Neural cell (in vitro differentiated cells): Measurements from ENCODE around the gene MRPS31. TPM values are rescaled to one million over a fixed set of nuclear protein-coding genes. Genes with fewer than 3 reads are reported as not detected.

Source experiments
- H2AFZ ChIP-seq: fragments of 200-600, 300-800 bp; sonication (generic), shearing (Covaris generic); 2 replicates; pipeline ENCODE4 v1.6.0; 2014; ENCODE audit warnings: low read depth, mild to moderate bottlenecking, antibody characterized with exemption, low read length, moderate library complexity
- H3F3A ChIP-seq: fragments of 200-600 bp; shearing (Covaris generic); 2 replicates; pipeline ENCODE4 v1.6.1; 2016; ENCODE audit warnings: mild to moderate bottlenecking, moderate library complexity, mixed read lengths, antibody characterized with exemption, low read length; ENCODE audit not compliant: insufficient read depth, poor library complexity, severe bottlenecking
- H3K27ac ChIP-seq: fragments of 200-600, 300-800 bp; sonication (generic), shearing (Covaris generic); 2 replicates; pipeline ENCODE4 v1.5.1; 2014; ENCODE audit warnings: mild to moderate bottlenecking, low read length, moderate library complexity
- H3K27me3 ChIP-seq: fragments of 300-800, 200-600 bp; sonication (generic), shearing (Covaris generic); 2 replicates; pipeline ENCODE4 v1.6.0; 2014; ENCODE audit warnings: mild to moderate bottlenecking, low read depth, low read length, moderate library complexity; ENCODE audit not compliant: insufficient read depth
- H3K36me3 ChIP-seq: fragments of 300-800, 200-600 bp; sonication (generic), shearing (Covaris generic); 2 replicates; pipeline ENCODE4 v1.5.1; 2014; ENCODE audit warnings: mild to moderate bottlenecking, antibody characterized with exemption, low read length, moderate library complexity; ENCODE audit not compliant: insufficient read depth
- H3K4me2 ChIP-seq: fragments of 300-800, 200-600 bp; sonication (generic), shearing (Covaris generic); 2 replicates; pipeline ENCODE4 v1.6.0; 2014; ENCODE audit warnings: mild to moderate bottlenecking, low read length
- H3K4me3 ChIP-seq: fragments of 300-800, 200-600 bp; sonication (generic), shearing (Covaris generic); 2 replicates; pipeline ENCODE4 v1.5.1; 2014; ENCODE audit warnings: mild to moderate bottlenecking, low read length, moderate library complexity
- H3K79me2 ChIP-seq: fragments of 200-600 bp; shearing (Covaris generic); replicated peaks from 2 replicates; pipeline ENCODE4 v1.6.0; 2014; ENCODE audit warnings: mild to moderate bottlenecking, low read length, moderate library complexity; ENCODE audit not compliant: insufficient read depth
- H3K9ac ChIP-seq: fragments of 300-800, 200-600 bp; sonication (generic), shearing (Covaris generic); 2 replicates; pipeline ENCODE4 v1.6.1; 2016; ENCODE audit warnings: mild to moderate bottlenecking, low read length, mixed read lengths
- H3K9me2 ChIP-seq: fragments of 200-600 bp; shearing (Covaris generic); 2 replicates; pipeline ENCODE4 v1.6.1; 2016; ENCODE audit warnings: mild to moderate bottlenecking, low read length, mixed read lengths; ENCODE audit not compliant: insufficient read depth
- H3K9me3 ChIP-seq: fragments of 200-600, 300-800 bp; sonication (generic), shearing (Covaris generic); 2 replicates; pipeline ENCODE4 v1.6.1; 2016; ENCODE audit warnings: mild to moderate bottlenecking, mixed run types, low read length, moderate library complexity, mixed read lengths
- H4K20me1 ChIP-seq: fragments of 200-600 bp; shearing (Covaris generic); 2 replicates; pipeline ENCODE4 v1.6.1; 2016; ENCODE audit warnings: mild to moderate bottlenecking, mixed run types; ENCODE audit not compliant: insufficient read depth
- EP300 ChIP-seq: fragments of 450-650 bp; conservative IDR thresholded peaks from 2 replicates; pipeline ENCODE4 v1.6.1; 2014; ENCODE audit warnings: antibody characterized with exemption, mild to moderate bottlenecking, moderate library complexity; ENCODE audit not compliant: poor library complexity, severe bottlenecking
- EZH2 ChIP-seq: fragments of 200-600, 300-800 bp; shearing (Covaris generic), sonication (generic); IDR thresholded peaks from 2 replicates; pipeline ENCODE4 v1.6.1; 2014; ENCODE audit warnings: antibody characterized with exemption, low read length, borderline replicate concordance, mild to moderate bottlenecking; ENCODE audit not compliant: insufficient read depth, poor library complexity, severe bottlenecking
- MXI1 ChIP-seq: fragments of 450-650 bp; conservative IDR thresholded peaks from 2 replicates; pipeline ENCODE4 v1.6.1; 2014; ENCODE audit warnings: antibody characterized with exemption, mild to moderate bottlenecking; ENCODE audit not compliant: poor library complexity, severe bottlenecking
- POLR2AphosphoS5 ChIP-seq: IDR thresholded peaks from 2 replicates; pipeline ENCODE4 v1.6.1; 2012
- RAD21 ChIP-seq: fragments of 450-650 bp; conservative IDR thresholded peaks from 2 replicates; pipeline ENCODE4 v1.6.1; 2014; ENCODE audit warnings: antibody characterized with exemption, mild to moderate bottlenecking, moderate library complexity
- SMC3 ChIP-seq: fragments of 450-650 bp; conservative IDR thresholded peaks from 2 replicates; pipeline ENCODE4 v1.6.1; 2014; ENCODE audit warnings: antibody characterized with exemption, mild to moderate bottlenecking, moderate library complexity; ENCODE audit not compliant: poor library complexity
- TAF1 ChIP-seq: IDR thresholded peaks from 2 replicates; pipeline ENCODE4 v1.6.1; 2012; ENCODE audit warnings: low read depth
- polyA plus RNA-seq: library from polyadenylated mRNA; depleted of rRNA; stranded (reverse); fragments of >200 nt; gene quantifications from 2 replicates; pipeline ENCODE4 v1.2.3, GENCODE V29; 2014
- TF ChIP-seq, protein P1 (sequence below): fragments of 450-650 bp; IDR thresholded peaks from 2 replicates; pipeline ENCODE4 v1.5.1; 2014; ENCODE audit warnings: antibody characterized with exemption, mild to moderate bottlenecking, moderate library complexity; ENCODE audit not compliant: poor library complexity, severe bottlenecking
- TF ChIP-seq, protein P2 (sequence below): IDR thresholded peaks from 2 replicates; pipeline ENCODE4 v1.6.1; 2012; ENCODE audit warnings: borderline replicate concordance

The MRPS31 gene
- polyA plus RNA-seq, 1 donor from 2014 or later, result 72.4 TPM

DNA sequence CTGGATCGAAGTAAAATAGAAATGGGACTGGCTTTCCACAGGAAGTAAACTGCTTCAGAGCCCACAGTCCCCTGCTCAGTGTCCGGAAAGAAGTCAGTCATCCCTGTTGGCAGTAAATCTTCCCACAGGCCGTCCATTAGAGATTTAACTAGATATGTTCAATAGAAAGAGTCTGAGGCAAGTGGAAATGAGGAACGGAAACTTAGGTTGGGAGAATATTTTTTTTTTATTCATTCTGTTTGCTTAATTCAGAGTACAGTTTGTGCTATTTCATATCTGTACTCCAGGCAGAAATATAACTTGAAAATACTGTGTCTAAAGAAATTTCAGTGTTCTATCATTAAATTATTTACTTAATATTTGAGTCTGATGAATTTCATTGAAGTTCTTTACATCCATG is 41.1 kb upstream of the MRPS31 start:
- H3K9me2 ChIP-seq, result no peaks in the 10 kb centered on the region
- H3K4me3 ChIP-seq, result no peak overlapping the region
- H3K9me3 ChIP-seq, result no peaks in the 10 kb centered on the region
- peaks cover 4% of the 10 kb centered on the region for H3K36me3 ChIP-seq
- no peak overlapping the region for H2AFZ ChIP-seq
- no peaks in the 10 kb centered on the region for H3K79me2 ChIP-seq
- no peak overlapping the region for H3K4me2 ChIP-seq
- H3K27ac ChIP-seq, result no peak overlapping the region
- no peaks in the 10 kb centered on the region for H3F3A ChIP-seq
- no peaks in the 10 kb centered on the region for H3K27me3 ChIP-seq
- H3K9ac ChIP-seq, result no peak overlapping the region
- H4K20me1 ChIP-seq, result no peaks in the 10 kb centered on the region
- no peak for TF ChIP-seq EZH2
- TF ChIP-seq RAD21, result no peak
- no peak for TF ChIP-seq TAF1

DNA sequence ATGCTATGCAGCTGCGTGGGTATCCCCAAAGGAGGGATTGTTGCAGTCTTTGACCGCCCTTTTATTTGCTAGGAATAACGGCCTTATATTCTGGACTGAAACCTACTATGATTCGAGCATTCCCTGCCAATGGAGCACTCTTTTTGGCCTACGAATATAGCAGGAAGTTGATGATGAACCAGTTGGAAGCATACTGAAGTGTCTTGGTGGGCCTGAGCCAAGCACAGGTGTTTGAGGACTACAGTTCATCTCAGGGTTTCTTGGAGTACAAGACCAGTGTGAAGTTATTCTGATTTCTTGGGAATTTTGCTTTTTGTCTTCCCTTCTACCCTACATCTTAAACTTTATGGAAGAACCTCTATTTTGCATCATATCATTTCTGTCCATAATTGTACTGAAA is 38.5 kb upstream of the MRPS31 start:
- H3K36me3 ChIP-seq, result peaks cover 4% of the 10 kb centered on the region

More for the DNA sequence above, 38.5 kb upstream of the MRPS31 start:
- H3K9me3 ChIP-seq, result no peaks in the 10 kb centered on the region
- H3K4me3 ChIP-seq, result no peak overlapping the region
- no peaks in the 10 kb centered on the region for H3F3A ChIP-seq
- no peaks in the 10 kb centered on the region for H3K27me3 ChIP-seq
- no peak overlapping the region for H3K4me2 ChIP-seq
- no peak overlapping the region for H2AFZ ChIP-seq
- no peaks in the 10 kb centered on the region for H3K79me2 ChIP-seq
- no peaks in the 10 kb centered on the region for H4K20me1 ChIP-seq
- no peaks in the 10 kb centered on the region for H3K9me2 ChIP-seq
- H3K9ac ChIP-seq, result no peak overlapping the region
- H3K27ac ChIP-seq, result no peak overlapping the region
- TF ChIP-seq, protein P1, sequence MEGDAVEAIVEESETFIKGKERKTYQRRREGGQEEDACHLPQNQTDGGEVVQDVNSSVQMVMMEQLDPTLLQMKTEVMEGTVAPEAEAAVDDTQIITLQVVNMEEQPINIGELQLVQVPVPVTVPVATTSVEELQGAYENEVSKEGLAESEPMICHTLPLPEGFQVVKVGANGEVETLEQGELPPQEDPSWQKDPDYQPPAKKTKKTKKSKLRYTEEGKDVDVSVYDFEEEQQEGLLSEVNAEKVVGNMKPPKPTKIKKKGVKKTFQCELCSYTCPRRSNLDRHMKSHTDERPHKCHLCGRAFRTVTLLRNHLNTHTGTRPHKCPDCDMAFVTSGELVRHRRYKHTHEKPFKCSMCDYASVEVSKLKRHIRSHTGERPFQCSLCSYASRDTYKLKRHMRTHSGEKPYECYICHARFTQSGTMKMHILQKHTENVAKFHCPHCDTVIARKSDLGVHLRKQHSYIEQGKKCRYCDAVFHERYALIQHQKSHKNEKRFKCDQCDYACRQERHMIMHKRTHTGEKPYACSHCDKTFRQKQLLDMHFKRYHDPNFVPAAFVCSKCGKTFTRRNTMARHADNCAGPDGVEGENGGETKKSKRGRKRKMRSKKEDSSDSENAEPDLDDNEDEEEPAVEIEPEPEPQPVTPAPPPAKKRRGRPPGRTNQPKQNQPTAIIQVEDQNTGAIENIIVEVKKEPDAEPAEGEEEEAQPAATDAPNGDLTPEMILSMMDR, result no peak
- TF ChIP-seq POLR2AphosphoS5 (no peak), MXI1 (no peak), RAD21 (no peak), SMC3 (no peak), TAF1 (no peak), EP300 (no peak), EZH2 (no peak)
- TF ChIP-seq, protein P2, sequence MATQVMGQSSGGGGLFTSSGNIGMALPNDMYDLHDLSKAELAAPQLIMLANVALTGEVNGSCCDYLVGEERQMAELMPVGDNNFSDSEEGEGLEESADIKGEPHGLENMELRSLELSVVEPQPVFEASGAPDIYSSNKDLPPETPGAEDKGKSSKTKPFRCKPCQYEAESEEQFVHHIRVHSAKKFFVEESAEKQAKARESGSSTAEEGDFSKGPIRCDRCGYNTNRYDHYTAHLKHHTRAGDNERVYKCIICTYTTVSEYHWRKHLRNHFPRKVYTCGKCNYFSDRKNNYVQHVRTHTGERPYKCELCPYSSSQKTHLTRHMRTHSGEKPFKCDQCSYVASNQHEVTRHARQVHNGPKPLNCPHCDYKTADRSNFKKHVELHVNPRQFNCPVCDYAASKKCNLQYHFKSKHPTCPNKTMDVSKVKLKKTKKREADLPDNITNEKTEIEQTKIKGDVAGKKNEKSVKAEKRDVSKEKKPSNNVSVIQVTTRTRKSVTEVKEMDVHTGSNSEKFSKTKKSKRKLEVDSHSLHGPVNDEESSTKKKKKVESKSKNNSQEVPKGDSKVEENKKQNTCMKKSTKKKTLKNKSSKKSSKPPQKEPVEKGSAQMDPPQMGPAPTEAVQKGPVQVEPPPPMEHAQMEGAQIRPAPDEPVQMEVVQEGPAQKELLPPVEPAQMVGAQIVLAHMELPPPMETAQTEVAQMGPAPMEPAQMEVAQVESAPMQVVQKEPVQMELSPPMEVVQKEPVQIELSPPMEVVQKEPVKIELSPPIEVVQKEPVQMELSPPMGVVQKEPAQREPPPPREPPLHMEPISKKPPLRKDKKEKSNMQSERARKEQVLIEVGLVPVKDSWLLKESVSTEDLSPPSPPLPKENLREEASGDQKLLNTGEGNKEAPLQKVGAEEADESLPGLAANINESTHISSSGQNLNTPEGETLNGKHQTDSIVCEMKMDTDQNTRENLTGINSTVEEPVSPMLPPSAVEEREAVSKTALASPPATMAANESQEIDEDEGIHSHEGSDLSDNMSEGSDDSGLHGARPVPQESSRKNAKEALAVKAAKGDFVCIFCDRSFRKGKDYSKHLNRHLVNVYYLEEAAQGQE, result no peak
